ENCODE results near the gene MRNIP.
"Not testable (repeated sequence)": the region's sequence is repeated elsewhere in the genome, so short reads cannot be mapped to it uniquely, and the experiment has no call there.

The MRNIP gene

DNA sequence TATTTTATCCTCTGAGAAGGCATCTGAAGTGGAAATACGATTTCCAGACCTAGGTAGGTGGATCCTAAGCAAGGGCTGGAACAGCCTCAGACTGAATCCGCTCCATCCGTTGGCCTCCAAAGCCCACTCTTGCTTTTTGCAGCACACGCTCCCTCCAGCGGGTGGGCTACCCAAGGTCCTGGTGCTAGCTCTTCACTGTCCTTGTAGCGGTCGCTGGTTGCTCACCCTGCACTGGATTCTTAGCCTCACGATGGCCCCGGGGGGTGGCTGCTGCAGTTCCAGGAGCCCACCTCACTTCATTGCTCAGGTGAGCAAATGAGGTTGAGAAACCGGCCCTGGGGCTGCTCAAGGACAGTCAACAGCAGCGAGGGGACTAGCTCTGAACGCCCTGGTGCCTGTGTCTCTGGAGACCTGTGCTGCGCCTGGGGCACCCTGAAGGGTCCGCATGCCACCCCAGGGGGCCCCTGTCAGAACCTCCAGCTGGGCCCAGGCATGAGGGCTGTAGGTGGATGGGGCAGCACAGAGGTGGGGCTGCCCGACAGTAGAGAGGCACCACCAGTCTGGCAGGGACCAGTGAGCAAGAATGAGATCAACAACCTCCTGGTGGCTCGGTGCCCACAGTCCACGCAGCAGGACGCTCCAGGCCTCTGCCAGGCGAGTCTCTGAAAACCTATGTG, 56.3 kb downstream of the MRNIP start:
- no peak for DNase-seq

DNA sequence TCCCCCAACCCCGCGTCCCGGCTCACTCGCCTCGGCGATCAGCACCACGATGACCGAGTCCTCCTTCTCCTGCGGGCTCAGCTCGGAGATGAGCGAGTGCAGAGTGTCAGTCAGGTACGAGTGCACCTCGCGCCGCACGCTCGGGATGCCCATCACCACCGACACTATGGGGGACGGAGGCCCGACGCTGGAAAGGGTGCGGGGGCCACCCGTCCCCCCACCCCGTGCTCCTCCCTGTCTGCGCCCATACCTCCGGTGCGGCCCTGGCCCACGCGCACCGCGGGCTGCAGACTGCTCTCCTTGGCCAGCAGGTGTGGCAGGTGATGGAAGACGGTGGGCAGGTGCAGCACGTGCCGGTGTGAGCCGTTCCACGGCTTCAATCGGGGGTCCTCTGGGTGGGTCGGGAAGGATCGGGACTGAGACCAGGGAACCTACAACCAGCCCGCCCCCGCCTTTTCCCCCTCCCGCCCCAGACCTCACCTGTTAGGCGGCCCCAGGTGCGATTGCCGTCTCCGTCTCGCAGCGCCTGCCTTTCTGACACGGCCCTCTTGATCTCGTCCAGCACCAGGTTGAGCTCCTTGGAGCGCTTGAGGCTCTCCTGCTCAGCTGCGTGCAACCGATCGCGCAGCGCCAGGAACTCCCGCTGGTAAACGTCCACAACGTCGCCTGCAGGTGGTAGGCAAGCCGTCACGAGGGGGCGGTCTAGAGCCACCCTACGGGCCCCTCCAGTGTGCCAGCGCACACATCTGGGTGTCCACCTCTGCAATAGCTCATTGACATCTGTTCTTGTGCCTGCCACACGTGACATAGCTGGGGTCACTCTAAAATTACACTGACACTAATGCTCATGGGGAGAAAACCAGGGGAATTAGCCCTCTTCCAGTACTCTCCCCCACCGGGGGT, 57.1 kb downstream of the MRNIP start:
- DNase-seq = peak; percentile 77 to 78

DNA sequence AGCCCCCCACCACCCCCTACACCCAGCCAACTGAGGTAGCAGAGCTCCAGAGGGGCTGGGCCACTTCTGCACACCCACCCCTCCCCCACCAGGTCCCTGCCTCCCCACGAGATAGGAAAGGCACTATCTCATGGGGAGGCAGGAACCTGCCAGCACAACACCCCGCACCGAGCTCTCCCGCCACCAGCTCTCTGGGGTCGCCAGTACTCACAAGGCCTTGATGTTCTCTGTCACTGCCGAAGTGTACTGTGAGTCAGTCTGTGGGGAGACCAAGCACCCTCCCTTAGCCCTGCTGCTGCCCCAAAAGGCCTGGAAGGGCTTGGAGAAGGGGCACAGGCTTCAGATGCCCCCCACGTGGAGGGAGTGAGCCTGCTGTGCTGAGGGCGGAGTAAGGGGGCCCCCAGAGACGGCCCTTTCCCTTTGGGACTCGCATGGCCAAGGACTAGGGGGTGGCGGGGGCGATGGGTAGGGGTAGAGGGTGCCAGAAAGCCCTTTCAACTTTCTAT, 57.9 kb downstream of the MRNIP start:
- no peak for DNase-seq

DNA sequence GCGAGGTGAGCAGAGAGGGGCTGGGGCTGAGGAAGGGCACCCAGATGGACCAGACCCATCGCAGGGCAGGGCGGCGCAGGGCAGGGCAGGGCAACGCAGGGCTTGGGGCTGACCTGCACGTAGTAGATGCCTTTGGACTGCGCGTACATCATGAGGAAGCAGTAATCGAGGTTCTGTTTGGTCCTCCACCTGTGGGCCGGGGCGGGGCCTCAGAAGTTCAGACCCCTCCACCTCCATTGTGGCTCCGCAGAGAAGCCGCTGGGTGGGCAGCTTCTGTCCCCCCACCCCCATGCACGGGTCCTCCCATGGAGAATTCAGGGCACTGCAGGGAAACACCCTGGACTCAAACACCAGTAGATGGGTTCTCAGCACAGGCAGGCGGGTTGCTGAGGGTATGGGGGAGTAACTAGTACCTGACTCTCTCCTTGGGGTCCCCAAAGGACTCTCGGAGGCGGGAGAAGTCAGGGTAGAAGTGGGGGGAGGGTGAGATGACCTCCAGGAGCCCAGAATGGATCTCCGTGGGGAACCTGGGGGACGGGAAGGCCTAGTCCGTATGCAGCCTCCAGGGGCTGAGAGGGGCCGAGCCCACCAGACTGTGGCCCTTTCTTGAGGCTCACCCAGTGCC, 58.4 kb downstream of the MRNIP start:
- DNase-seq = no peak

DNA sequence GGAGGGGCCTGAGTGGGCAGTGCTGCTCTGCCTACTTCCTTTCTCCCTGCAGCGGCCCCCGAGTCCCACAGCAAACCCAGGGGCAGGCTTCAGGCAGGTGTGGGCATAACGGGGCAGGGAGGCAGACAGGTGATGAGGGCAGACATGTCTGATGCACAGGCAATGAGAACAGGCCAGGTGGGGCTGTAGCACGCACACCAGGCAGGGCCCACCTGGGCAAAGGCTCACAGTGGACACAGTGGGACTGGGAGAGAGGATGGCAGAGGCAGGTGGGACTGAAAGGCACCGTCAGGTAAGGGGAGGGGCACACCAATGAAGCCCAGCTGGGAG, 59.0 kb downstream of the MRNIP start:
- no peak for DNase-seq

DNA sequence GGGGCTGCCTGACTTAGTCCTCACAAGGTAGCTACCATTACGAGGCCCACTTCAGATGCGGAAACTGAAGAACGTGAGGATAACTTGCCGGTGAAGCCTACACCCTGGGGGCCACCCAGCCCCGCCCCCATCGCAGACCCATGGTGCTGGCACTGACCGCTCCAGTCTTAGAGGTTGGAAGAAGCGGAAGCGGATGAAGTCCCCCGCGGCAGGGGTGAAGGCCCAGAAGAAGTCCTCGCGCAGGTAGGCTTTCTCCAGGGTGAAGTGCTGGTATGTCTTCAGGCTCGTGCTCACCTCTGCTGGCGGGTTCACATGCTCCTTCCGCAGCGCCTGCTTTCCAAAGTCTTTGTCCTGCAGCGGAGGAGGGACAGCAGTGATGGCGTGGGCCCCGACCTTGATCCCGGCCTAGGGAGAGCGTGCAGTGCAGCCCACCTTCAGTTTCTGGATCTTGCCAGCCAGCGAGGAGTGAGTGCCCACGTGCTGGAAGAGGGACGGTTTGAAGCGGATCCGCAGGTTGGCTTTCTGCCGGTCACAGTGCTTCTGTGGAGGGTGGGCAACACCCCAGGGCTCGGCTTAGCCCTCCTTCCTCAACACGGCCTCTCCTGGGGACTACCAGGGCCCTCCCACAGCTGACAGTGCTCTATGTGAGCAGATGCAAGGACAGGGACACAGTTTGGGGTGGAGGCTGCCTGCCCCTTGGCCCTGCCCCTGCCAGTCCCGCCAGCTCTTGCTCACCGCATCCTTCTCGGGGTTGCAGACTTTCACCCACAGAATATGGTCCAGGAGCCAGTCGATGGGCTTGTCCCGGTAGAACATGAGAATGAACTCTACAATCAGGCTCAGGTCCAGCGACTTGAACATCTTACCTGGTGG, 59.6 kb downstream of the MRNIP start:
- no peak for DNase-seq

DNA sequence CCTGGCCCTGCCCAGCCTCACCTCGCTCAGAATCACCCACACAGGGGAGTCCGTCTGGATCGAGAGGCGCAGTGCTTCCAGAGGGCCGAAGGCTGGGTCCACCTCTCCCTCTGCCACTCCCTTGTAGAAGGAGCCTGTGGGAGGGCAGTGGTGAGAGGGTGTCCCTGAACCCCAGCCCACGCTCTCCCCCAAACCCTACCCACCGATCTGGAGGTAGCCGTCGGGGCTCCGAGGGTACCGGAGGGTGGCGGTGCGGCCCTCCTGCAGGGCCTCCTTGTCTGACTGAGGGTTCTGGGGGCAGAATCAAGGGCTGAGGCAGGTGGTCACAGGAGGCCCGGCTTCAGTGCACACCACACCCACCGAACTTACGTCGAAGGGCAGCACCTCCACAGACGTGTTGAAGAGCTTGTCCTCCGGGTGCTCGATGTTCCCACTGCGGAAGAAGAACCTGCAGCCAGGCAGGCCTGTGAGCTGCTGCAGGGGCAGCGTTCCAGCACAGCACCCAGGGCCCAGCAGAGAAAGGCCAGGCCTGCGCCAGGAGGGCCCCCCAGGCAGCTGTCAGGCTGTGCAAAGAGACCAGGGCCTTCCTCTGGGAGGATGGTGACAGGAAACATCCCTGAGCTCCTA, 60.4 kb downstream of the MRNIP start:
- no peak for DNase-seq

DNA sequence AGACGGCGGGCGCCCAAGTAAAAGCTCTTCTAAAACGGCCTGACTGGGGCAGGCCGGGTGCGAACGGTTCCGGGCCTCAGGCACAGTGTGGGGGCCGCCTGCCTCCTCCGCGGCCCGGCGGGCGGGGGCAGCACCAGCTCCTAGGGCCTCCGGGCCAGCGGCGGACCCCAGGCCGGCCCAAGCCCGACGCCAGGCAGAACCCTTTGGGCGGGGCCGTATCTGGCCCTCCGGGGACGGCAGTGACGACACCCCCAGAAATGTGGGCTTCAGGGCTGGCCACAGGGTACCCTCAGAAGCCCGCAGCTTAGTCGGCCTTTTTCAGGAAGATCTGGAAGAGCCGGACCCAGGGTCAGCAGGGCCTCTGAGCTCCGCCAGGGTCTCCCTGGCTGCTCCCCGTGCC, 60.9 kb downstream of the MRNIP start:
- DNase-seq = no peak

DNA sequence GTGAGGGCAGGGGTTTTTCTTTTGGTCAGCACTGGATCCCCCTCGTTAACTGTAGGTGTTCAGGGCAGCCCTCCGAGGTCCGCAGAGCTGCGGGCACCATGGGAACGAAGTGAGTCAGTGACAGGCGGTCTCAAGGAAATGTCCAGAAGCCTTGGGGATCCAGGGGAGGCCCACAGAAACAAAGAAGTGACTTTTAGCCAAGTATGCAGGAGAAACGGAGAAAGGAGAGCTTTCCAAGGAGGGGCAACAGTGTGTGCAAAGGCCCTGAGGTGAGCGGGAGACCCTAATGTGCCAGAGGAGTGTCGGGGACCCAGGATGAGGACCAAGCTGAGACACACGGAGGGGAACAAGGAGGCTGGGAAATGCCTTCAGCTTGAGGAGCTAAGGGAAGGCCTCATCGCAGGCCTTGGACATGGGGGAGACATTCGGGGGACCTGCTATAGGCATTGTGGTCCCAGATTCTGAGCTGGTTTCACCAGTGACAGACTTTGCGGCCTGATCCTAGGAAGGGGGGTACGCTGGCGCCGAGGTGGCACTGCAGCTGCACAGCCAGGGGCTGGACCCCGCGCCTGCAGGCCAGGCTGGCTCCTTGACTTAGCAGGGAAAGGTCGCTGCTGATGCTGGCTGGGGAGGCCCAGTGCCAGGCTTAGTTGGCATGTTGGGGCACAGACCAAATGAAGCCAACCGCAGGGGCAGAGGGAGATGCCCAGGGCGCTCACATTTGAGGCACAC, 61.6 kb downstream of the MRNIP start:
- DNase-seq = no peak

DNA sequence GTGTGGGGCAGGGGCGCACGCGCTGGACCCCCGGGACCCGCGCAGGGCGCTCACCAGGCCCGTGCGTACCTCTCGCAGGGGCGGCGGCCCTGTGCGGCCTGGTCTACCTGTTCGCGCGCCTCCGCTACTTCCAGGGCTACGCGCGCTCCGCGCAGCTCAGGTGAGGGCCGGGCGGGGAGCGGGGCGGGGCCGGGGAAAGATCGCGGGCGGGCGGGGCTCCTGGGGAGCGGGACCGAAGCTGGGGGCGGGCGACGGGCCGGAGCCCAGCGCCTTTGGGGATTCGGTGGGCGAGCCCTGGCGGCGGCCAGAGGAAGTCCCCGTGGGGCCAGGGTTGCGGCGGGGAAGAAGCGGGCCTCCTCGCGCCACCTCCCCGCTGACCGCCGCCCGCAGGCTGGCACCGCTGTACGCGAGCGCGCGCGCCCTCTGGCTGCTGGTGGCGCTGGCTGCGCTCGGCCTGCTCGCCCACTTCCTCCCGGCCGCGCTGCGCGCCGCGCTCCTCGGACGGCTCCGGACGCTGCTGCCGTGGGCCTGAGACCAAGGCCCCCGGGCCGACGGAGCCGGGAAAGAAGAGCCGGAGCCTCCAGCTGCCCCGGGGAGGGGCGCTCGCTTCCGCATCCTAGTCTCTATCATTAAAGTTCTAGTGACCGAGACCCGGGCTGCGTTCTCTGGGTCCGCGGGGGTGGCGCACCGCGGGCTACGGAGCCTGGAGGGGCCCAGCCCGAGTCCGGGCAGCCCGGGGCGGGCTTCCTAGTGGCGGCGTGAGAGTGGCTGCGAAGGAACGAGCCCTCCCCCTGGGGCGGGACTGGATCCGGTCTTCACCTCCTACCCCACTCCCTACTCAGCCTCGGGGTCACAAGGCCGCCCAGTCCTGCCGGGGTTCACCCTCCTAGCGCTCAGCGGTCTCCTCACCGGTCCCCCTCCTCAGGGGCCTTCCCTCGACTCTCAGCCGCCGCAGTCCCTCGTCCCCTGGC, 62.5 kb downstream of the MRNIP start:
- peak; percentile 81 to 90 for DNase-seq

DNA sequence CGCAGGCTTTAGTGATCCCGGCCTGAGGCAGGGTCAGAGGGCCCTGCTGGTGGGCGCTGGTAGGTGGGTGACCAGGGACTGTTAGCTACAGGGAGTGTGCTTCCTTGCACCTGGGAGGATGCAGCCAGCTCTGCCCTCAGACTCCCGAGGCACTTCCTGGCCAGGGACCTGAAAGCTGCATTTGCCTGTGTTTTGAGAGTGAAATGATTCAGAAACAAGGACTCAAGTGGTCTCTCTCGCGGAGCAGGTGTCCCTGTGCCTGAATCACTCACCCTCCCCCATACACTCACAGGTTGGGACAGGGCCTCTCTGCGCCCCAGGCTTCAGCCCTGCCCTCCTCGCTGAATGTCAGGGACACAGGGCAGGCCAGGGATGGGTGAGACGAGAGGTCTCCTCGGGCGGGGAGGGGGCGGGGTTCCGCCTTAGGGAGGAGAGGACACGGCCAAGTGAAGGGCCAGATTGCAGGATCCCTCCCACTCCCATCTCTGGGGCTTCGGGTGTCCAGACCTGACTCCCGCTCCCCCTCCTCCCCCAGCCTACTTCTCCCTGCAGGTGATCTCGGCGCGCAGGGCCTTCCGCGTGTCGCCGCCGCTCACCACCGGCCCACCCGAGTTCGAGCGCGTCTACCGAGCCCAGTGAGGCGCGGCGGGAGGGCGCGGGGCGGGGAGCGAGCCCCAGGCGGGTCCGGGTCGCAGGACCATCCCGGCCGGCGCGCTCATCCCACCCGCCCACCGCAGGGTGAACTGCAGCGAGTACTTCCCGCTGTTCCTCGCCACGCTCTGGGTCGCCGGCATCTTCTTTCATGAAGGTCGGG, 63.4 kb downstream of the MRNIP start:
- DNase-seq = no peak

DNA sequence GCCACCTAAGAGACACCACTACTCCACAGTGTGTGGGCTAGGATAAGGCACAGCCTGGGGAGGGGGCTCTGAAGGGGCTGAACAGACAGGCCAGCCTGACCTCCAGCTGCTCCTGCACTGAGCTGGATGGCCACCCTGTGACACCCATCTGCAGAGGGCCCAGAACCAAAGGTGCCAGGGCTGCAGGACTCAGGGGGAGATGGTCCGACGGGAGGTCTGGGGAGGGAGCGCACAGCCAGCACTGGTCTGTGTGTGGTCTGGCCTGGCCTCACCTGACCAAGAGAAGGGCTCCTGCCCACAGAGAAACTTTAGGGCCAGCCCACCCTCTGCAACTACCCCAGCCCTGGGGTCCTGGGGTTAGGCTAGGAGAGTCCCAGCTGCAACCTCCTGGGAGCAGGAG, 64.0 kb downstream of the MRNIP start:
- DNase-seq = no peak

DNA sequence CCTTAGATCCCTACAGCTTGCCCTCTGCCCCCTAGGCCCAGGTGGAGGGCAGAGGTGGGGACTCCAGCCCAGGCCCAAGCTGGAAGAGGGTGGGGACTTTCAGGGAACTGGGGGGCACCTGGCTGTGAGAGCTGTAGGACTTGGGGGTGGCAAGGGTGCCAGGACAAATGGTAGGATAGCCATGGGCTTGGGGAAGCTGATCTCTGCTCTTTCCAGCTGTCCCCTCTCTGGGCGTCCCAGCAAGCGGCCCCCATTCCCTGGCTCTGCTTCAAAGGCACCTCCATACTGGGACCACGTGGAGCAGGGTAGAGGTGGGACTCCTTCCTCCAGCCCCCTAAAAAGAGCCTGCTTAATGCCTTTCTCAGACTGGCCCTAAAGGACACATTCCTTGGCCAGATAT, 64.4 kb downstream of the MRNIP start:
- DNase-seq = no peak

DNA sequence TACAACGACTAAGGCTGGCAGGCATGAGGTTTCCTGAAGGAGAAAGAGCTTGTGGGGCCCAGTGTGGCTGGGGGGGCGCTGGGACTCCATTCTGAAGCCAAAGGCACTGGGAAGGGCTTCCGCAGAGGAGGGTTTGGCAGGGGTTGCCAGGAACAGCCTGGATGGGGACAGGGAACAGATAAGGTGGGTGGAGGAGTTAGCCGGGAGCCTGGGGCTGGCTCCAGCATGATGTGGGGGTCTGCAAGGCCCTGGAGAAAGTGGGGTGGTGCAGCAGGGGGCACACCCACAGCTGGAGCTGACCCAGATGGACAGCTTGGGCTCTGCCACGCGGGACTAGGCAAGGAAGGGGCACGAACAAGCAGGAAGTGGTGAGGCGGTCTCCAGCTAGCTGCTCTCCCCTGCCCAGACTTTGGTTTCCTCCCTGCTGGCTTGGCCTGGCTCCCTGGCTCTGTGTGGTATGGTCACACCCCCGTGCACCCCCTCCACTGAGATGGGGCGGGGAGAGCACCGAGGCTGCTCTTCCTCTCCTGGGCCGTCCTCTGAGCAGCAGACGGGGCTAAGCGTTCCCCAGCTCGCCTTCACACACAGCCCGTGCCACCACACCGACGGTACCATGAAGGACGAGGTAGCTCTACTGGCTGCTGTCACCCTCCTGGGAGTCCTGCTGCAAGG, 65.0 kb downstream of the MRNIP start, which contains the start of gene LTC4S:
Gene LTC4S, plus strand, starts transcription at position 519 of the 672 bp plus-strand sequence. Its CDS starts 95 bp downstream, at position 614.
- peak; percentile 61 to 66 for DNase-seq

DNA sequence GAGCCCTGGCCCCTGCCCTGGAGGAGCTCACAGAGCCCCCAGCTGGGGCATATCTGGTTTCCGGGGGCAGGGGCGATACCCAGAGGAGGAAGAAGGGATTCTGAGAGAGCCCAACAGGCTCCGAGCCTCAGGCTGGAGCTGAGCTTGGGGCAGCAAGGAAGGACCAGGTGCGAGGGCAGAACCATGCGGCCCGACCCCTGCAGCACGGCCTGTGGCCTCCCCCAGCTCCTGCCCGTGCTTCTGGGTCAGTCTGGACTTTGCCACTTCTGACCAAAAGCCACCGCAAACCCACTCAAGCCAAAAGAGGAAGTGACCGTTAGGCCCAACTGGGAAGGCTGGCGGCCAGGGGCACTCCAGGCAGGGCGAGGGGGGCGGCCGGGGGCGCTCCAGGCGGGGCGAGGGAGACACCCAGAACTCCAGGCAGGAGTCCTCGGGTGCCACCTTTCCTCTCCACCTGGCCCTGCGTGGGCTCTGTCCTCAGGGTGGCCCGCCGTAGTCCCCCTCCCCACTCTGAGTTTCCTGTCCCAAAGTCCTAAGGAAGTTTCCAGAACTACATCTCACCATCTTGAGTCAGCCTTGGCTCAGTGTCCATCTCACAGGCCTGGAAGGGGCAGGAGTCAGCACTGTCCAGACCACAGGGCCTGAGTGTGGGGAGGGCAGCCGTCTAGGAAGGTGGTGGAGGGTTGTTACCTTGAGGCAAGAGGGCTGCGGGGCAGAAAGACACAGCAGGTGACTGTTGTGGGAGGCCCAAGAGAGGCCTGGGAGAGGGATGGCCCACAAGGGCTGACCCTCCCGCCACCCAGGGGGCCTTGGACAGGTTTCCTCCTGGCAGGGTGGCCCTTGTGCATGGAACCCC, 65.8 kb downstream of the MRNIP start:
- peak; percentile 52 to 66 for DNase-seq

DNA sequence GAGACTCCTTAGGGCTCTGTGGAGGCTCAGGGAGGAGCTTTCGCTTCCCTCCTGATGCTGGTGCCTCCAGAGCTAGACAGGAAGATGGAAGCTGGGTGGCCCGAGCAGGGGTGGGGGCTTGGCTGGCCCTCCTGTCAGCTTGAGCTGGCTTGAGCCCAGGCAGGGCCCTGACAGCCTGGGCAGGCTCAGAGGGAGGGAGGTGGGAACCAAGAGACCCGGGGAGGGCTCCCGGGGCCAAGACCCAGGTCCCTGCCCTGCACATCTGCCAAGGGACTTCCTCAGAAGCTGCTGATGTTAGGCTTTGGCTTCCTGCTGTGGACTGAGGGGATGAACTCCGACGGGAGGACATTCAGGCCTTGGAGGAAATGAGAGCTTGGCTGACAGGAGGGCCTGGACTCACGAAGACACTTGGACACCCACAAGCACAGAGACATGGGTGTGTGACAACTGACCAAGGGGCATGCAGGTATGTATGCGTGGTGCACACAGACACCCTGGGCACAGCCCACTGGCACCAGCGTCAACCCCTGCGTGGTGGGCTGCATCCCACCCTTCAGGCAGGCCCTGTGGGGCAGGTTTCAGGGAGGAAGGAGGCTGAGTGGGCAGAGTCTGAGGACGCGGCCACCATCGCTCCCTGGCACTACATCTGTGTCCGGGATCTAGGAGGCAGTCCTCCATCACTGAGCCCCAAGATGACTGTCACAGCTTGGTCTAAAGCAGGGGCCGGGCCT, 66.6 kb downstream of the MRNIP start:
- peak; percentile 17 to 24 for DNase-seq

DNA sequence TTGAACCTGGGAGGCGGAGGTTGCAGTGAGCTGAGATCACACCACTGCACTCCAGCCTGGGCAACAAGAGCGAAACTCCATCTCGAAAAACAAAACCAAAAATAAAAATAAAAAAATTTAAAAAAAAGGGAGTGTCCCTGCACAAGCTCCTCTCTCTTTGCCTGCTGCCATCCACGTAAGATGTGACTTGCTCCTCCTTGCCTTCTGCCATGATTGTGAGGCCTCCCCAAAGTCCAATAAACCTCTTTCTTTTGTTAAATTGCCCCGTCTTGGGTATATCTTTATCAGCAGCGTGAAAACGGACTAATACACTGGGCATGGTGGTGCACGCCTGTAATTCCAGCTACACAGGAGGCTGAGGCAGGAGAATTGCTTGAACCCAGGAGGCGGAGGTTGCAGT, 69.3 kb downstream of the MRNIP start:
- not testable (repeated sequence) for DNase-seq

All from inflammatory macrophage (primary cell).